IPS DF 19.7 (cell line): ENCODE measurements around the gene KRT76.

Experiments used
- DNase-seq: peaks from one replicate; pipeline ENCODE4 v3.0.0-alpha.2; 2013; ENCODE audit warnings: low read depth, low spot score

KRT76 gene

DNA sequence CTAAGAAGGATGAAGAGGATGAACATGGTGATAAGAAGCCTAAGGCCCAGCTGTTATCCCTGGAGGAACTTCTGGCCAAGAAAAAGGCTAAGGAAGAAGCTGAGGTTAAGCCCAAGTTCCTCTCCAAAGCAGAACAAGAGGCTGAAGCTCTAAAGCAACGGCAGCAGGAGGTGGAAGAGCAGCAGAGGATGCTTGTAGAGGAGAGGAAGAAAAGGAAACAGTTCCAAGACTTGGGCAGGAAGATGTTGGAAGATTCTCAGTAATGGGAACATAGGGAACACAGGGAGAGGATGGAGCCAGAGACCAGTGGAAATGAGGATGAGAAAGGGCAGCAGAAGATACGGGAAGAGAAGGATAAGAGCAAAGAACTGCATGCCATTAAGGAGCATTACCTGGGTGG lies 46.4 kb downstream of the KRT76 start:
- no peak for DNase-seq

- DNase-seq: no peak
Measured at GRCh38 chr12:52730383-52730782, 46.8 kb downstream of the KRT76 start.

DNA sequence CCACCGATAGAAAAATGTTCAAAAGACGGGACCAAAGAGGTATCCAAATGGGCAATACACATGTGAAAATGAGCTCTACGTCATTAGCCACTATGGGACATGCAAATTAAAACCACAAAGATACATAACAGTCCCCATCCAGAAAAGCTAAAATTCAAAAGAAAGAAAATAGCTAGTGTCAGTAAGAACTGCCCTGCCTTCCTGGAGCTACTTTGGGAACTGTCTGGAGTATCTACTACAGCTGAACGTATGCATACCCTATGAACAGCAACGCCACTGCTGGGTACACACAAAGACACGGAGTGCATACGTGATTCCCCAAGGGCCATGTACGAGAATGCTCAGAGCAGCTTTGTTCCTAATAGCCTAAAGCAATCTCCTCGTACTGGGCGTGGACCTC lies 48.0 kb downstream of the KRT76 start:
- DNase-seq: no peak

- no peak for DNase-seq
Measured at GRCh38 chr12:52728374-52728773, 48.8 kb downstream of the KRT76 start.

- DNase-seq: no peak
Measured at GRCh38 chr12:52727037-52727436, 50.1 kb downstream of the KRT76 start.

DNA sequence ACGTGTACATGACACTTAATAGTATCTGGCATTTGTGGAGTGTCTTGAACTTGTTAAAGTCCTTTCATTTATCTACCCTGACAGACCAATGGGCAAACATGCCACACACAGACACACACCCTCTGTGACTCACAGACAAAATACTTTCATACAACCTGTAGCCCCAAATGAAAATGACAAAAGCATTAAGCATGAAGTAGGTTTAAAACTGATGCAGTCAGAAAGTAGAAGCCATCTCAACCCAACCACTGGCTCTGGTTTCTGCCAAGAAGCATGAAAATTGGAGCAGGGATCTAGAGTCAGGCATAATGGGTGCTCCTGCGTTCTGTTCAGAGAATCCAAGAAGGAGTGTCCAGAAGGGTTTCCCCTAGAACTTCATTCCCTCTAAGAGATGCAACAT lies 50.7 kb downstream of the KRT76 start:
- DNase-seq: no peak

DNA sequence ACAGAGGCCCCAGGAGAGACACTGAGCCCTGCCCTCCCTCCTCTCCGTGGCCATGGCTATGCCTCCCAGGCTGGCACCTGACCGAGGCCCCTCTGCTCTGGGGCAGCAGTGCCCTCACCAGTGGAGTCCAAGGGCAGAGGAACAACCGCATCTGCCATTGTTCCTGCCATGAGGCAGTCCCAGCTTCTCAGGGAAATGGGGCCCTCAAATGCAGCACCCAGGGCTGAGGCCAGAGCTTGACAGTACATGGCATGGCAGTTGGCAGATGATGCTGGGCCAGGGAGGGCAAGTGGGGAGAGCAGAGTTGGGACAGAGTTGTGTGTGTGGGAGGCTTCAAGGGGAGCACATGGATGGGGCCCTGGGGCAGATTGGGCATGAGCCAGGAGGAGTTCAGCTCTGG lies 52.8 kb downstream of the KRT76 start:
- no peak for DNase-seq

DNA sequence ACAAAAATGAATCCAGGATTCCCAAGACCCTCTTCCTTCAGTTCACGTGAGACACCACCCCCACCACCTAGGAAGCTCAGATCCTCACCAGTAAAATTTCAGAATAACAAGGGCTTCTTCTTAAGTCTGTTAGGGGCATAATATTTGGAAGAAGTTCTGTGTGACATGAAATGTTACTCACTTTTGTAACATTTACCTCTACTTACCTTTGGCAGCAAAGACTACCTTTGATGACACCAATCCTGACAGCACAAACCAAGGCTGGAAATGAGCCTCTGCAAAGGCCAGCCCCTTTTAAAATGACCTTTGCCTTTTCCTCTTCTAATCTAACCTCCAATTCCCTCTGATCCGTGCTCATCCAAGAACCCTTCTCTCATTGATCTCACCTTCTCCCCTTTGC lies 54.5 kb downstream of the KRT76 start:
- no peak for DNase-seq

DNA sequence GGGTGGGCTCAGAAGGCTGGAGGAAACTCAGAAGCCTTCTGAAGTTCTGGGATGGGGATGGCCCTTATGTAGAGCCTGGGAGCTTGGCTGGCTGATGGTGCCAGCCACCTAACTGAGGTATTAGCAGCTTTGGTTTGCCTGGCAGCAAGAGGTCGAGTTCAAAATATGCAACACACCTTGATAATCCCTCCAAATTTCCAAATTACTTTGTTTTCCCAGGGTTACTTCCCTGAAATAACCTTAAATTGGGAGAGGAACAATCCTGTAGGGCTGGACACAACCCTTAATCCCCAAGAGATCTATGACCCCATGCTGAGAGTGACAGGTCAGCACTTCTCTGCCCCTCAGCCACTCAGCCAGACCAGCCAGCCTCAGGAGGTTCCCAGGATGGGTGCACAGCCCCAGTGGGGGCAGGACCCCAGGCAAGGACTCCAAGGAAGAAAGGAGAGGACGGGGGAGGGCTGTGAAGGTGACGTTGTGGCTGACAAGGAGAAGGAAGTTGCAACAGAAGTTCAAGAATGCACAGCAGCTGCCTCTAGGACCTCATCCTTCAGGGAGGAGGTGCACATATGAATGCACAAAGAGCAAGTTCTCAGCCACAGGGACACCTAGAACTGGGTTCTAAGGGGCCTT lies 55.2 kb downstream of the KRT76 start:
- no peak for DNase-seq

DNA sequence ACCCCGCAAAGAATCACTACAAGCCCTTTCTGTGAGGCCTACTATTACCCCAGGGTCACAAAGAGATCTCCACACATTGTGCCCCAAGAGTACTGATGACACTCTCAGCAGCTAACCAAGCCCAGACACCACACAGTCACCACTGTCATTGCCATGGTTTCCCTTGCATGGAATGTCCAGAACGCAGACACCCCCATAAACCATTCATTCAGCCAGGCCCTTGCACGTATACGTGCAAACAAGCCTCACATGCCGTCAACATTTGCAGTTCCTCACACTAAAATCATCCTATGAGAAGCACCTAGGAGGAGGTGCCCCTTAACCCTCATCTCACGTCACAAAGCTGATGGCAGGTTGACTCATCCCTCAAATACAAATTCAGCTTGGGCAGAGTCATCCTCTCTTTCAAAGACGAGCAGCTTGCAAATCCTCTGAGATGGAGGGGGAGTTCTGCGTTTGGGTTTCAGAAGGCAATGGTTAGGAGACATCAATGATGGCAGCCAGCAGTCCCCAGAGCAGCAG lies 56.7 kb downstream of the KRT76 start:
- no peak for DNase-seq
